B cell (primary cell): ENCODE measurements around the gene ITGA3. TPM values are rescaled to one million over a fixed set of nuclear protein-coding genes. Genes with fewer than 3 reads are reported as not detected.

Source experiments
- ATAC-seq: fragments of 200-7000 bp; cut with Tn5 transposase; one replicate; pipeline ENCODE4 v1.10.0; 2021; ENCODE audit warnings: low read depth, mild to moderate bottlenecking, moderate number of reproducible peaks, moderate library complexity
- CTCF ChIA-PET: fragments of 350-600 bp; sonication (Branson Sonifier 250); formaldehyde crosslinking; loops from one replicate; lab custom pipeline; 2021; ENCODE audit warnings: antibody characterized with exemption, inconsistent platforms; lab: Charles Lee
- POLR2A ChIA-PET: fragments of 350-600 bp; sonication (Branson Sonifier 250); formaldehyde crosslinking; loops from one replicate; lab custom pipeline; 2021; ENCODE audit warnings: antibody characterized with exemption; lab: Charles Lee
- DNase-seq: peaks from one replicate; pipeline ENCODE4 v3.0.0; 2013
- H2AFZ ChIP-seq: 2 replicates; pipeline ENCODE4 v1.6.1; 2012; ENCODE audit warnings: mild to moderate bottlenecking, low read depth, low read length; ENCODE audit not compliant: insufficient read depth, poor library complexity, severe bottlenecking
- H3K27ac ChIP-seq, 2 donors: 1 replicate in 1 of 2; 2 replicates in 1 of 2; pipeline ENCODE4 v1.5.1; 2012 to 2013; ENCODE audit warnings: low read length in 2 of 2, mild to moderate bottlenecking in 2 of 2, moderate library complexity in 1 of 2
- H3K27me3 ChIP-seq, 4 experiments: fragments of 200-600 bp in 1 of 4; sonication (generic) in 1 of 4; replicated peaks in 1 of 4; 1 replicate in 2 of 4; 2 replicates in 2 of 4; pipeline versions ENCODE4 v1.6.1 to v1.7.0; 2013 to 2016; ENCODE audit warnings: low read length in 3 of 4, mild to moderate bottlenecking in 2 of 4, mixed read lengths in 1 of 4, moderate library complexity in 1 of 4; ENCODE audit not compliant: insufficient read depth in 4 of 4, control insufficient read depth in 3 of 4; ENCODE audit errors: control extremely low read depth in 1 of 4
- H3K36me3 ChIP-seq, 2 experiments: replicated peaks in 1 of 2; 1 replicate in 1 of 2; 2 replicates in 1 of 2; pipeline versions ENCODE4 v1.6.1 to v1.7.1; 2013; ENCODE audit warnings: low read length in 1 of 2; ENCODE audit not compliant: insufficient read depth in 2 of 2, control insufficient read depth in 1 of 2; ENCODE audit errors: control extremely low read depth in 1 of 2, extremely low read depth in 1 of 2
- H3K4me1 ChIP-seq, 2 donors: fragments of 200-600 bp in 1 of 2; sonication (generic) in 1 of 2; 1 replicate in 1 of 2; 2 replicates in 1 of 2; pipeline versions ENCODE4 v1.5.1 to v1.6.1; 2013 to 2017; ENCODE audit warnings: low read length in 2 of 2; ENCODE audit not compliant: control insufficient read depth in 2 of 2, insufficient read depth in 2 of 2
- H3K4me2 ChIP-seq: replicated peaks from 2 replicates; pipeline ENCODE3; 2012; ENCODE audit warnings: mild to moderate bottlenecking, low read depth, low read length; ENCODE audit not compliant: poor library complexity, severe bottlenecking
- H3K4me3 ChIP-seq, 5 experiments: fragments of 200-600 bp in 1 of 5; sonication (generic) in 1 of 5; 1 replicate in 3 of 5; 2 replicates in 2 of 5; pipeline versions ENCODE4 v1.5.1 to v1.7.0; 2011 to 2016; ENCODE audit warnings: low read length in 4 of 5, mild to moderate bottlenecking in 4 of 5, low read depth in 2 of 5, control low read depth in 1 of 5, moderate library complexity in 1 of 5; ENCODE audit not compliant: insufficient read depth in 1 of 5; ENCODE audit errors: control extremely low read depth in 1 of 5, extremely low read depth in 1 of 5
- H3K79me2 ChIP-seq: fragments of 200-600 bp; sonication (generic); one replicate; pipeline ENCODE4 v1.6.0; 2016; ENCODE audit warnings: low read length; ENCODE audit not compliant: control insufficient read depth, insufficient read depth
- H3K9ac ChIP-seq: fragments of 200-600 bp; sonication (generic); 2 replicates; pipeline ENCODE4 v1.6.1; 2017; ENCODE audit warnings: mild to moderate bottlenecking, low read length, moderate library complexity
- H3K9me3 ChIP-seq, 3 donors: one replicate each; pipeline versions ENCODE4 v1.6.1 to v1.7.1; 2013; ENCODE audit warnings: low read length in 2 of 3; ENCODE audit not compliant: control insufficient read depth in 2 of 3, insufficient read depth in 1 of 3; ENCODE audit errors: control extremely low read depth in 1 of 3
- H4K20me1 ChIP-seq: 2 replicates; pipeline ENCODE4 v1.6.0; 2012; ENCODE audit warnings: mild to moderate bottlenecking, low read length; ENCODE audit not compliant: insufficient read depth, control insufficient read depth, poor library complexity, severe bottlenecking
- H3K27ac Mint-ChIP-seq: one replicate; pipeline ENCODE4 v1.8.0; 2021; ENCODE audit warnings: mixed read lengths
- H3K27me3 Mint-ChIP-seq: one replicate; pipeline ENCODE4 v1.8.0; 2021; ENCODE audit warnings: mixed read lengths
- H3K4me1 Mint-ChIP-seq: one replicate; pipeline ENCODE4 v1.8.0; 2021; ENCODE audit warnings: mixed read lengths
- H3K4me3 Mint-ChIP-seq: one replicate; pipeline ENCODE4 v1.8.0; 2021; ENCODE audit warnings: mixed read lengths
- H3K9me3 Mint-ChIP-seq: one replicate; pipeline ENCODE4 v1.8.0; 2022; ENCODE audit warnings: mixed read lengths; ENCODE audit not compliant: insufficient read depth
- CTCF ChIP-seq: fragments of 200-600 bp; IDR thresholded peaks from one replicate; pipeline ENCODE4 v1.8.0; 2022; ENCODE audit warnings: antibody characterized with exemption, mild to moderate bottlenecking
- EZH2 ChIP-seq: IDR thresholded peaks from 2 replicates; pipeline ENCODE4 v1.6.1; 2012; ENCODE audit warnings: borderline replicate concordance, low read depth, mild to moderate bottlenecking, moderate library complexity, low read length; ENCODE audit not compliant: insufficient read depth, poor library complexity, severe bottlenecking
- WGBS: methylation state at CpG from one replicate; pipeline ENCODE4 v1.1.5; 2013; ENCODE audit warnings: missing lambda C conversion rate; ENCODE audit not compliant: insufficient coverage; 5-methylcytosine and 5-hydroxymethylcytosine counted together
- intact Hi-C: fragments of 100-400 bp; cut with micrococcal nuclease; formaldehyde crosslinking; loops from one replicate; pipeline ENCODE4 v1.10.0; 2022
- polyA plus RNA-seq: library from polyadenylated mRNA; depleted of rRNA; stranded (reverse); fragments of >200 nt; gene quantifications from 2 replicates; pipeline ENCODE4 v1.2.3, GENCODE V29; 2012
- total RNA-seq, 2 donors: library from RNA; stranded (reverse); fragments of 120-200 nt in 1 of 2; gene quantifications; 1 replicate in 1 of 2; 2 replicates in 1 of 2; pipeline versions ENCODE4 v1.2.3 to v1.2.4, GENCODE V29; 2013 to 2022

Gene ITGA3
- total and polyA plus RNA-seq, 2 donors (not counting 1 experiment from before 2014, with no cell fraction given), result 11.9 to 13.3 TPM

GRCh38 chr17:50049636-50050035 lies 6.3 kb upstream of the ITGA3 start:
- no peak for ATAC-seq
- Histone ChIP-seq H3K9me3 (no peaks in the 10 kb centered on the region), H3K4me1 (no peaks in the 10 kb centered on the region), H3K9ac (no peak overlapping the region), H3K4me3 (no peak overlapping the region), H3K27me3 (peaks cover 0 to 19% (median 2%) of the 10 kb centered on the region in 4 experiments), H3K4me2 (no peak overlapping the region), H4K20me1 (no peaks in the 10 kb centered on the region), H3K27ac (no peak overlapping the region), H2AFZ (no peak overlapping the region), H3K36me3 (no peaks in the 10 kb centered on the region), H3K79me2 (no peaks in the 10 kb centered on the region)
- DNase-seq, result no peak
- intact Hi-C loops, result no loop called here
- WGBS, result 95% methylated on average over 3 of the region's 3 CpGs
- CTCF ChIA-PET, result no interaction called here
- Mint-ChIP-seq H3K27ac (no peak overlapping the region), H3K4me1 (no peaks in the 10 kb centered on the region), H3K9me3 (no peaks in the 10 kb centered on the region), H3K4me3 (no peak overlapping the region), H3K27me3 (peaks cover 29% of the 10 kb centered on the region)
- TF ChIP-seq CTCF (no peak), EZH2 (no peak)
- POLR2A ChIA-PET, result no interaction called here

GRCh38 chr17:50050431-50051032 lies 5.4 kb upstream of the ITGA3 start:
- peaks cover 0 to 17% (median 0%) of the 10 kb centered on the region in 4 experiments for H3K27me3 ChIP-seq
- 83% methylated on average over 8 of the region's 12 CpGs for WGBS
- Mint-ChIP-seq H3K27ac (no peak overlapping the region), H3K4me1 (peaks cover 6% of the 10 kb centered on the region), H3K9me3 (no peaks in the 10 kb centered on the region), H3K4me3 (no peak overlapping the region), H3K27me3 (peaks cover 24% of the 10 kb centered on the region)
- POLR2A ChIA-PET, result no interaction called here
- DNase-seq (no peak), ATAC-seq (no peak)
- intact Hi-C loops, result no loop called here
- CTCF ChIA-PET, result no interaction called here
- H2AFZ ChIP-seq, result no peak overlapping the region
- peaks cover 3 to 6% of the 10 kb centered on the region in 2 donors for H3K4me1 ChIP-seq
- H3K36me3 ChIP-seq, result no peaks in the 10 kb centered on the region
- H3K9me3 ChIP-seq, result peaks cover 0 to 2% (median 0%) of the 10 kb centered on the region in 3 donors
- no peak overlapping the region for H3K4me2 ChIP-seq
- no peaks in the 10 kb centered on the region for H4K20me1 ChIP-seq
- H3K9ac ChIP-seq, result no peak overlapping the region
- H3K4me3 ChIP-seq, result no peak overlapping the region
- TF ChIP-seq EZH2 (no peak), CTCF (no peak)
- H3K79me2 ChIP-seq, result no peaks in the 10 kb centered on the region
- no peak overlapping the region for H3K27ac ChIP-seq
